GM21737 (cell line): ENCODE measurements around the gene STX11.
"Not testable (repeated sequence)": the region's sequence is repeated elsewhere in the genome, so short reads cannot be mapped to it uniquely, and the experiment has no call there.

Experiments used
- ATAC-seq: cut with Tn5 transposase; IDR thresholded peaks from one replicate; pipeline ENCODE4 v1.9.1; 2021; ENCODE audit warnings: mild to moderate bottlenecking, moderate library complexity; ENCODE audit not compliant: unreplicated experiment

STX11 gene

GRCh38 chr6:144170044-144170443, 19.7 kb downstream of the STX11 start:
- ATAC-seq = no peak

- no peak for ATAC-seq
These were observed 21.1 kb downstream of the STX11 start for GRCh38 chr6:144171406-144171805.

GRCh38 chr6:144174006-144174405, 23.7 kb downstream of the STX11 start:
- no peak for ATAC-seq

- ATAC-seq = no peak
These were observed 25.7 kb downstream of the STX11 start for GRCh38 chr6:144176043-144176442.

- ATAC-seq = no peak
These were observed 27.4 kb downstream of the STX11 start for GRCh38 chr6:144177726-144178125.

GRCh38 chr6:144178323-144178722, 28.0 kb downstream of the STX11 start:
- ATAC-seq = no peak

- no peak for ATAC-seq
These were observed 28.9 kb downstream of the STX11 start for GRCh38 chr6:144179237-144179636.

GRCh38 chr6:144179828-144180227, 29.5 kb downstream of the STX11 start:
- no peak for ATAC-seq

GRCh38 chr6:144180354-144180753, 30.0 kb downstream of the STX11 start:
- not testable (repeated sequence) for ATAC-seq

GRCh38 chr6:144181639-144182038, 31.3 kb downstream of the STX11 start:
- no peak for ATAC-seq

- not testable (repeated sequence) for ATAC-seq
These were observed 33.9 kb downstream of the STX11 start for GRCh38 chr6:144184186-144184585.

- no peak for ATAC-seq
These were observed 35.0 kb downstream of the STX11 start for GRCh38 chr6:144185133-144185836.

GRCh38 chr6:144186817-144187625, 36.7 kb downstream of the STX11 start:
- no peak for ATAC-seq

- ATAC-seq = no peak
These were observed 39.0 kb downstream of the STX11 start for GRCh38 chr6:144189351-144189750.

- ATAC-seq = no peak
These were observed 39.8 kb downstream of the STX11 start for GRCh38 chr6:144190080-144190479.

GRCh38 chr6:144190593-144190992, 40.3 kb downstream of the STX11 start:
- ATAC-seq = no peak

GRCh38 chr6:144193181-144193580, 42.9 kb downstream of the STX11 start:
- no peak for ATAC-seq

- no peak for ATAC-seq
These were observed 44.0 kb downstream of the STX11 start for GRCh38 chr6:144194293-144194810.

GRCh38 chr6:144195671-144196270, 45.5 kb downstream of the STX11 start:
- no peak for ATAC-seq

- ATAC-seq = no peak
These were observed 47.6 kb downstream of the STX11 start for GRCh38 chr6:144197919-144198318.

GRCh38 chr6:144202879-144203468, 52.7 kb downstream of the STX11 start:
- no peak for ATAC-seq
